Right hindlimb (tissue), 1 donor: Measurements from ENCODE around the gene CCDC97.

Experiments
- DNase-seq: peaks from one replicate; pipeline ENCODE4 v3.0.0-alpha.2; 2018

The CCDC97 gene

DNA sequence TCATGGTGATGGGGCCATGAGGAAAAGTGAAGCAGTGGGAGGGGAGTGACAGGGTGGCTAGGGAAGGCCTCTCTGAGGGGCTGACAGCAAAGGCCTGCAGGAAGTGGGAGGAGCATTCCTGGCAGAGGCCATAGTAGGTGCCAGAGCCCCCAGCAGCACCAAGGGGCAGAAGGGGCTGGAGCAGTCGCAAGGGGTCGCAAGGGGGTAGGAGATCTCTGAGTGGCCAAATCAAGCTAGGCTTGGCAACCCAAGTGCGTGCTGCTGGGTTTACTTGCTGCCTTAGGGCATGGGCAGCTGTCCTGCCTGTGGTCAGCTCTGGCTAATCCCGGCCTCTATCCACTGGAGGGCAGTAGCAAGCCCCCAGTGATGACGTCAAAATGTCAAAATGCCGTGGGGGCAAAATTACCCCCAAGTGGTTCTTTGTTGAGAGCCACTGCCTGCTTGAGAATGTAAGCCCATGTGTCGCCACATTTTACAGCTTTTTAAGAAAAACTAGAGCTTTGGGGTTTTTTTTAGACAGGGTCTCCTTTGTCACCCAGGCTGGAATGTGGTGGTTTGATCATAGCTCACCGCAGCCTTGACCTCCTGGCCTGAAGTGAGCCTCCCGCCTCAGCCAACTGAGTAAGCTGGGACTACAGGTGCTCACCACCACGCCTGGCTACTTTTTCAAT is 11.8 kb downstream of the CCDC97 start:
- DNase-seq, result peak; percentile 64

DNA sequence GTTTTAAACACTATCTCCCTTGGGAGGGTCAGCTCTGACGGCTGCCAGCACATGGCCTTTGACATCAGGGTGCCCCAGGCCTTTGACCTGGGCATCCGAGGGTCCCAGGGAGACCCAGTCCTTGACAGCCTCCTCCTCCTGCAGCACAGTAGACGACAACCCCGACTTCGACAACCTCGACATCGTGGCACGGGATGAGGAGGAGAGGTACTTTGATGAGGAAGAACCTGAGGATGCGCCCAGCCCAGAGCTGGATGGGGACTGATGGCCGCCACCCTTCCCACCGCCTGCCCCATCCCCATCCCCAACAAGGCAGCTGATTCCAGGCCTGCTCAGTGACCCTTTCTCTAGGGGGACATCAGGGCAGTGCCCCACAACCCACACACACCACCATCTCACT is 12.5 kb downstream of the CCDC97 start:
- DNase-seq, result no peak

DNA sequence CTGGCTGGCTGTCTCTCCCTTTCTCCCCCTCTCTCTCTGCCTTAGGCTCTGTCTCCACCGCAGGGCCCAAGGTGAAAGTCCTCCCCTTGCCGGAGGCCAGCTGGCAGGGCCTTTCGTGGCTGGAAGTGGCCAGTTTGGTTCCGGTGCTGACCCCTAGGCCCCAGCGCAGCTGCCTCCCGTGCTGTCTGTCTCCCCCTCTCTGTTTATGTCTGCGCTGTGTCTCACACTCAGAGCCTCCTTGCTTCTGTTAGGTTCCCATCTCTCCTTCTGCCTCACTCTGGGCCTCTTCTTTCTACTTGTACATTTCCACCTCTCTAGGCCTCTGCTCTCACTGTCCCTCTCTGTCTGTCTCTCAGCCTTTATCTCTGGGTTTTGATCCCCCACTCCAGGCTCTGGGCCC is 13.1 kb downstream of the CCDC97 start:
- DNase-seq, result no peak

DNA sequence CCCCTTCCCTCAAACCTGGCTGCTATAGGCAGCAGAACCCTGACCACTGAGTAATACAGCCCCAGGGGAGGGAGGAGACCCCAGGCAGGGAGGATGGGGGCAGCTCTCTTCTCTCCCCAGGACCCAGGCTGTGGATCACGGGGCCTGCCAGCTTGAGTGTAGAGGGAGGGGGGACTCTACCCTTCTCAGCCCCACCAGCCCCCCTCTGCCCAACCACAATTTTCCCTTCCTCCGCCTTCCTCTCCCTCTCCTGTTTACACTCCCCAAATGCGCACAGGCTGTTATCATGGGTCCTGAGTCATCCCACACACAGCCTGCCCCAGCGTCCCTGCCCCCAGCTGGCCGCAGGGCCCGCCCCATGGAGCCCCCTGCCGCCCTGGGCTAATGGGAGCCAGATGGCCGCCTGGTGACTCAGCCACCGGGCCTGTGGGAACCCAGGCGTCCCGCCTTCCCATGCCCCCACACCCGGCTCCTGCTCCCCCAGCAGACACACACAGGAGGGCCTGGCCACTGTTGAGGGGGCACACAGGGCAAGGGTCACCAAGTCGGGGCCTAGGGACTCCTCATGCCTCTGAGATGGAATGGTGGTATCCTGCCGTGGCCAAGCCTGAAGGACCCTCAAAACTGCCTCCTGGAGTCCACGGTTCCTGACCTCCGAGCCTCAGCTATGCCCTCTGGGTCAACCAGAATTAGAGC is 13.6 kb downstream of the CCDC97 start:
- peak; percentile 66 for DNase-seq

DNA sequence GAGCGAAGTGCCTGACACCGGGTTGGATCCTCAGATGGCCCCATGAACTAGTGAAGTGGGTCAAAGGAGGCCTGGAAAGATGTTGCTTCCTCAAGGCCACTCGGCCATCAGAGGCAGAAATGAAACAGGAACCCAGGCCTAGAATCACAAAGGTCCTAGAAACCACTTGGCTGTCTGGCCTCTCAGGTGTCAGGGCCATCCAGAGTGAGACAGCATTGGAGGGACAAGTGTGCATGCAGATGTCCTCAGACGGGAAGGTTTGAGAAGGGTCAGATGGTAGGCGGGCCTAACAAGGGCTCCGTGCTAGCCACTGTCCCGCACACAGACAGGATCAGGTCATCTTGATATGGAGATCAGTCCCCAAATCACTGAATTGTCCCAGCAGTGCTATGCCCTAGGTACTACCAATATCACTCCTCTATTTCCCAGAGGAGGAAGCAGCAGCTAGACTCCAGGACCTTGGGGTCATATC is 14.3 kb downstream of the CCDC97 start:
- no peak for DNase-seq

DNA sequence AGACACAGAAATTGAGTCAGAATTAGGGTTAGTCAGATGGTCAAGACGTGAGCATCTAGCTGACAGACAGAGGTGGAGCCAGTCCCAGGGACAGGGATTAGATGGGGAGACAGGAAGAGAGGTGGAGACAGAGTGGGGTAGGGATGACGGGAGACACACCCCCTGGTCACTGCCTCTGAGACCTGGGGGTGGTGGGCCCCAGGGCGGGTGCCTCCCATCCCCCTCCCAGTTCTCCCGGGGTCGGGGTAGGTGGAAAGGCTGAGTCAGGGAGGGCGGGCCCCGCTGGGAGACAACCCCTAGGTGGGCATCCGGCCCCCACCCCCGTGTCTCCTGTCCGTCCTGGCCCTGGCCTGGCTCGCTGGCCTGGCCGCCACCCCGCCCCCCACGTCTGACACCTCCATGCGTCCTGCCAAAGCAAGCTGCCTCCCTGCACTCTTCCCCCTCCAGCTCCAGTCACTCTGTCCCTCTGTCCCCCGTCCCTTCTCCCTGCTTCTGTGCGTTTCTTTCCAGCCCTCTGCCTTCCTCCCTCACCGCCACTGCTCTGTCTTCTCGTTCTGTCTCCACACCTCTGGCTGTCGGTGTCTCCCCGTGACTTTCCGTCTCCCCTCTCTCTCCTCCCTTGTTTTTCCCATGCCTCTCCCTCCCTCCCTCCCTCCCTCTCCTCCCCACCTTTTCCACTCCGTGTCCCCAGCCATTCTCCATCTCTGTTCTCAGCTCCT is 15.1 kb downstream of the CCDC97 start:
- DNase-seq, result peak; percentile 76

DNA sequence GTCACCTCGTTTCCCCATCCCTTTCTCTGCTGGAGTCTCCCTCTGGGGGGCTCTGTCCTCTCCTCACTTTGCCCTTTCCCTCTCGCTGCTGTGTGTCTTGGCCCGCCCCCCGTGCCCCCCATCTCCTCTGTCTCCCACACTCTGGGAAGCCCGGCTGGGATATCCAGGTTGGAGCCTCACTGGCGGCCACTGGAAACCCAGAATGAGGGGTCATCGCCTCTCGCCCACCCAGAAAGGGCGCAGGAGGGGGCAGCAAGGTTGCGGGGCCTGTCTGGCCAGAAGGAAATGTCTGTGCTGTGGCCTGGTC is 15.6 kb downstream of the CCDC97 start:
- DNase-seq, result no peak

DNA sequence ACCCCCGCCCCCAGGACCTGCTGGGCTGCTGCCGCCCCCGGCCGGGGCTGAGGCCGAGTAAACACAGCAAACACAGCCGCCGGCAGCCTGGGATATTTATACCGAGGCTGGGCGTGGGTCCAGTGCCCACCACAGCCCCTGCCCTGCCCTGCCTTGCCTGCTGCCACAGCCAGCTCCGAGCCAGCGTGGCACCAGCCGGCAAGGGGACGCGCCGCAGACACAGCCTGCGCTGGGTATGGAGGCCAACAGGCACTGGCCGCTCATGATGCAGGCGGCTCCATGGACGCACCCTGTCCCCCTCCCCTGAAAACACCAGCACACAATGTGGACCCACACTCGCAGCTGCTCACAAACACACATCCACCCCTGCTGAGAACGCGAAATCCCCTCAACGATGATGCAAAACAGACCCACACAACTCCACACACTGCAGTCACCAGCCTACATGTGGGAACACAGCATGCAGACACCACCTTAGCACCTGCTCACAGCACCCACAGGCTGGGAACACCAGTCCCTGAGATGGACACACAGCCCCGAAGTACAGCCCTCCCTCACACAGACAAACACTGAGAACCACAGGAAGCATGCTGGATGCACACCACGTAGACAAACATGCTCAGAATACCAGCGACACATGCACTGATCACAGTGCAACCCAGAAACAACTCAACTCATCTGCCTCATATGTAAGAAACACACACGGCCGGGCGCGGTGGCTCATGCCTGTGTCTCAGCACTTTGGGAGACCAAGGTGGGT is 16.2 kb downstream of the CCDC97 start:
- DNase-seq, result peak; percentile 77

DNA sequence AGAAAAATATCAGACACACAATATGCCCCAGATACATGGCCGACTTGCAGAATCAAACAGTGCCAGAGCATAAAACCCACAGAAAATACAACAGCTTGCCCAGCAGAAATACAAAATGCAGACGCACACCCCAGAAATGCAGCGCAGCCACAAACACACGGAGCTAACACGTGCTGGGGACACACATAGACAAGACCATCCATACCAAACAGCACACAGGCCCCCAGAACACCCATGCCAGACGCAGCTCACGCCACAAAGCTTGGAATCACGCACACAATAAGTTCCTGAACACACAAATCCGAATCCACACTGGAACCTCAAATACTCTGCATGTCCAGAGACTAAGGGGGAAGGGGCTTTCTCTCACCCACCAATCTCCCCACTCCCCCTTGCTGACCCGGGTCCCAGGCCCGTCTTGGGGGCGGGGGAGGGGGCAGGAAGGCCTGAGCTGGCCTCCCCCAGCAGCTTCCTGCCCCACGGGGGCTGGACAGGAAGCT is 17.2 kb downstream of the CCDC97 start:
- DNase-seq, result no peak

DNA sequence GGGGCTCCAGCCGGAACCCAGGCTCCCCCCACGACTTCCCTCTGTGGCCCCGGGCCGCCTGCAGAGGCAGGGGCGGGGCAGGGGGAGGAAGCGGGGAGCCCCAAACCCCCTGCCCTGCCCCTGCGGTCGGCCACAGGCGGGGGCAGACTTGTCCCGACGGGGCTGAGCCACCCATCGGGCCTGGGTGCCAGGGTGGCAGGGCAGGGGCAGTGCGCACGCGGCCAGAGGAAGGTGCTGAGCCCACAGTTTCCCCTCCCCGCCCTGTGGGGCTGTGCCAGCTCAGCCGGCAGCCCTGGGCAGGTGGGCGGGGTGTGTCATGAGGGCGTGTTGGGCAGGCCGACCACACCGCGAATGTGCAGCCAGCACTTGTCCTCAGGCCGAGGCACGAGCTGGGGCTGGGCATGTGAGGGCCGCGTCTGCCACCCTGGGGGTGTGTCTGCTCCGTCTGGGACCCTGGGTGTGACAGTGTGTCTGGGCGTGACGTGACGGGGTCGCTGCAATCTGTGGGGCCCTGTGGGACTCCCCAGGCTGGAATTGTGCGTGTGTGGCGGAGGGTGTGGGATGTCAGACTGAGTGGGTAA is 17.7 kb downstream of the CCDC97 start:
- peak; percentile 73 for DNase-seq

DNA sequence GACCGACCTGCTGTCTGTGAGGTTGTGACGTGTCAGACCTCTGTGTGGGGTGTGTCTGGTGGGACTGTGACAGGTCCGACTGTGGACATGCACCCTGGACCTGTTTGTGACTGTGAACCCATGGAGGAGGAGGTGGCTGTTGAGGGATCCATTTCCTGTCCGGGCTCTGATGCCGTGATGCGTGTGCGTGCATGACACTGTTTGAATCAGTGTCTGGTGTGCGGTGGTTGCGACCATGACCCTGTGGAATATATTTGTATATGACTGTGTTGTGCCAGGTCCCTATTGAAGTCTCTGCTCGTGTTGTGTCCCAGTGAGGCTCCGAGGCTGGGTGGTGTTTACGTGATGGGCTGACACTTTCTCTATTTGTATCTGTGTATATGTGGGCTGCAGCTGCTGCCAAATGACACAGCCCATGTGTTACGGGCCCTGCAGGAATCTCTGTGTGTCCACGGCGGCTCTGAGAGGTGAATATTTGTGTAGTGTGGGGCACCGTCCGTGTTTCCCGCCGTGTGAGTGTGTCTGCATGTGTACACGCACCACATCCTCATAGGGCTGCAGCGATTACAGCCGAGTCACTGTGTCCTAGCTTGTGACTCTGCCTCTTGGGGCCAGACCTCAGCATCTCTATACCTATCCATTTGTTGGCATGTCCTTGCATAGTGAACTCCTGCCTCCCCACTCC is 18.3 kb downstream of the CCDC97 start:
- DNase-seq, result no peak

DNA sequence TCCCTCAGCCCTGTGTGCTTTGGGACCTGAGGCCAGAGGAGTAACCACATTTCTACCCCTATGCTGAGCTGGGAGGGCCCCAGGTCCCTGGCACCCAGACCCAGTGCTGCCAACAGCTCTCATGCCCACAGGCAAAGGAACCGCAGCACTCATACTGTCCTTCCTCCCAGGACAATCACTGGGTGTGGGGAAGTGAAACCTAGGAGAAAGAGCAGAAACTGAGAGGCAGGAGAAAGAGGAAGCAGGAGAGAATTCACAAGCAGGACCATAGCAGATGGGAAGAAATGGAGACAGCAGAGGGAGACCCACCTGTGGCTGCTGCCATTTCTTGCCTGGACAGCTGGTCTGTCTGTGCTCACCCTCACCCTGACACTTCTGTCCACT is 18.9 kb downstream of the CCDC97 start:
- DNase-seq, result no peak

DNA sequence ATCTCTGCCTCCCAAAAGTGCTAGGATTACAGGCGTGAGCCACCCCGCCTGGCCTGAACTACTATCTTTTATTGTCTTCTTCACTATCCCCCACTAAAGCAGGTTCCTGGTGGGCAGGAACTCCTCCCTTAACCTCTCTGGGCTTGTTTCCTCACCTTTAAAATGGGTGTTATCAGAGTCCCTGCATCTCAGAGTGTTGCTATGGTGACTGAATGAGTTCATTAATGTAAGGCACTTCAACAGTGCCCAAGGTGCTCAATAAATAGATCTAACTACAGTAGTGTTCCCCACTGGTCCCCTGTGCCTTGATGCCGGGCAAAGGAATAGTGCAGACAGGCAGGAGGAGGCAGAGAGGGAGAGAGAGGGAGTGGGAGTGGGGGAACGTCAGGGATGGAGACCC is 20.5 kb downstream of the CCDC97 start:
- DNase-seq, result no peak

DNA sequence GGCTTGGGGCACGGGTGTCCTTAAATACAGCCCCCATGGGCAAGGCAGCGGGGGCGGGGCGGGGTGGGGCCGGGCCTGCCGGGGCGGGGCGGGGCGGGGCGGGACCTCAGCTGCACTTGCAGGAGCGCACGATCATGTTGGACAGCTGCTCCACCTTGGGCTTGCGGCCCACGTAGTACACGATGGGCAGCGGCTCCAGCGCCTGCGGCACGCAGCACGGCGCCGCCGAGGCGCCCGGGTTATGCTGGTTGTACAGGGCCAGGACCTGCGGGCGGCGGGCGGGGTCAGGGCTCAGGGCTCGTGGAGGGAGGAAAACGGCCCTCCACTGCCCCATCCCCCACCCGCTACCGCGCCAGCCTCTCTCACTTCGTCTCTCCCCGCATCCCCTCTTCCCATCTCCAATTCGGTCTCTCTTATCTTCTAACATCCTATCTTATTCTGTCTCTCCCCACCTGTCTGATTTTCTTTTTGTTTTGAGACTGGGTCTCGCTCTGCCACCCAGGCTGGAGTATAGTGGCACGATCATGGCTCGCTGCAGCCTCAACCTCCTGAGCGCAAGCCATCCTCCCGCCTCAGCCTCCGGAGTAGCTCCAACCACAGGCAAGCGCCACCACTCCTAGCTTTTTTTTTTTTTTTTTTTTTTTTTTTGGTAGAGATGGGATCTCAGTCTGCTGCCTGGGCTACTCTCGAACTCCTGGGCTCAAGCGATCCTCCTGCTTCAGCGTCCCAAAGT is 21.1 kb downstream of the CCDC97 start:
- DNase-seq, result peak; percentile 44

DNA sequence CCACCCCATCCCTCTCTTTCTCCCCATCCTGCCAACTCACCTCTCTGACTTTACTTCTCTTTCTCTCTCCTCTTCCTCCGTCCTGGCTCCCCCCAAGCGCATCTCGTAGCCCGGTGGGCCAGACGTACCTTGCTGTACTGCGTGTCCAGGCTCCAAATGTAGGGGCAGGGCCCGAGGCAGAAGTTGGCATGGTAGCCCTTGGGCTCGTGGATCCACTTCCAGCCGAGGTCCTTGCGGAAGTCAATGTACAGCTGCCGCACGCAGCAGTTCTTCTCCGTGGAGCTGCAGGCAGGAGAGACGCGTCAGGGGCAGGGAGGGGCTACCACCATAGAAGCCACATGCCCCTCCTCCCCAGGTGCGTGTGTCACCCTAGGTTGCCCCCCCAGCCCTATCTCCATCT is 22.0 kb downstream of the CCDC97 start:
- no peak for DNase-seq

DNA sequence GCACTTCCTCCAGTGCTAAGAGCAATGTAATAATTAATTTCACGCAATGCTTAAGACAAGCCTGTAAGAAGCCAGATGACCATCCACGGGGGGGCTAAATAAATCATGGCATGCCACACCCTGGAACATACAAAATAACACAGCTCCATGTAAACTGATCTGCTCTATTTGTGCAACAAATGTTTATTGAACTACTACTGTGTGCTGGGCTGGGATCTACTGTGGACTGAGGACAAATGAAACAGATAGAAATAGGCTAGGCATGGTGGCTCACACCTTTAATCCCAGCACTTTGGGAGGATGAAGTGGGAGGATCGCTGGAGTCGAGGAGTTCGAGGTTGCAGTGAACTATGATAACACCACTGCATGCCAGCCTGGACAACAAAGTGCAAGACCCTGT is 22.5 kb downstream of the CCDC97 start:
- no peak for DNase-seq

DNA sequence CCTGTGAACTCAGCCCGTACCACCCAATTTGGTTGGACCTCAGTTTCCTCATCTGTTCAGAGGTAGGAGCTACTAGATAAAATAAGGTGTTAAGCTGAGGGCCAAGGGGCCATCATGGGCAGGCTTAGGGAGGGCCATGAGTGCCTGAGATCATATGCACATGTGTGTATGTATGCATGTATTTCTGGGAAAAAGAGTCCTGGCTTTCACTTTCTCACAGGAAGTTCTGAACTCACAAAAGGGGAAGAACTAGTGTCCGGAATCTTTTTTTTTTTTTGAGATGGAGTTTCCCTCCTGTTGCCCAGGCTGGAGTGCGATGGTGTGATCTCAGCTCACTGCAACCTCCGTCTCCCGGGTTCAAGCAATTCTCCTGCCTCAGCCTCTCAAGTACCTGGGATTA is 24.8 kb downstream of the CCDC97 start:
- DNase-seq, result no peak

DNA sequence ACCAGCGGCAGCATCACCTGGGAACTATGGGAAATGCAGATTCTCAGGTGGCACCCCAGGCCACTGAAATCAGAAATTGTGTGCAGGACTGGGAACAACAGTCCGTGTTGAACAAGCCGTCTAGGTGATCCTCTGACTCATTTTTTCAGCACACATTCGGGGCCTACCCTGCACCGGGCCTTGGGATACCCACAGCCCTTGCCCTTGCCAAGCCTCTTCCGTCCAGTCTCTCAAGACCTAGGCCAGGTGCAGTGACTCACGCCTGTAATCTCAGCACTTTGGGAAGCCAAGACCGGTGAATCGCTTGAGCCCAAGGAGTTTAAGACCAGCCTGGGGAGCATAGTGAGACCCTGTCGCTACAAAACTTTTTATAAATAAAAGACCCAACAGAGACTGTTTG is 25.5 kb downstream of the CCDC97 start:
- no peak for DNase-seq

DNA sequence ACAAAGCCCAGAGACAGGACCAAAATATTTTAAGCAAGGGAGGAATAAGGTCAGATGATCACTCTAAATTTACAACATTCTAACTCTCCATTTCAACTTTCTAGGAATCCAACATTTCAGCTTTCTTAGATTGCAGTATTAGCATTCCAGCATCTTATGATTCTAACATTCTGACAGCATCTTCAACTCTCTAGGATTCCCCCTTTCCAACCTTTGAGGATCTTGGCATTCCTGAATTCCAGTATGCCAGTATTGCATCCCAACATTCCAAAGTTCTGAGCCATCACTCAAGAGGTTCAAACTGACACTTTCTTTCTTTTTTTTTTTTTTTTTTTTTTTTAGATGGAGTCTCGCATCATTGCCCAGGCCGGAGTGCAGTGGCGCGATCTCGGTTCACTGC is 30.0 kb downstream of the CCDC97 start:
- DNase-seq, result no peak

DNA sequence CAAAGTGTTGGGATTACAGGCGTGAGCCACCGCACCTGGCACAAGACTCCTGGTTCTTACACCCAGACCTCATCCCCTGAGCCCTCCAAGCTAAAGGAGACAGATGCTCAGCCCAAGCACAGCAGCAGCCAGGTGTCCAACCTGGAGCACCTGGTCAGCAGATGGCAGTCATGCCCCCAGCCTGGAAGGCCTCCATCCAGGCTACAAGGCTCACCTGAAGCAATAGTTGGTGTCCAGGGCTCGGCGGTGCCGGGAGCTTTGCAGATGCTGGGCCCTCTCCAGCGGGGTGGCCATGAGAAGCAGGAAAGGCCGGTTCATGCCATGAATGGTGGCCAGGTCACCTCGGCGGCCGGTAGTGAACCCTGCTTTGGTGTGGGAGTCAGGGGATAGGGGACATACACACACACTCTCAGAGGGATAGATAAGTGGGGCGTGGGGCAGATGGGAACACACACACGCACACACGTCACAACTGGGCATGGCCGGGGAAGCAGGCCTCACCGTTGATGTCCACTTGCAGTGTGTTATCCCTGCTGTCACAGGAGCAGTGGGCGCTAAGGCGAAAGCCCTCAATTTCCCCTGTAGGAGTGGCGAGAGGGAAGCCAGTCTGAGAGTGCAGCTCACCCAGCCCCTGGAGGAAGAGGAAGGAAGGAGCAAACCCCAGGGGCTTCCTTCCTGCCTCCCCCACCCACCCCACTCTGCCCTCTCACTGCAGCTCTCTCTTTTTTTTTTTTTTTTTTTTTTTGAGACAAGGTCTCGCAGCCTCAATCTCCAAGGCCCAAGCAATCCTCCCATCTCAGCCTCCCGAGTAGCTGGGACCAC is 31.9 kb downstream of the CCDC97 start:
- DNase-seq, result no peak

DNA sequence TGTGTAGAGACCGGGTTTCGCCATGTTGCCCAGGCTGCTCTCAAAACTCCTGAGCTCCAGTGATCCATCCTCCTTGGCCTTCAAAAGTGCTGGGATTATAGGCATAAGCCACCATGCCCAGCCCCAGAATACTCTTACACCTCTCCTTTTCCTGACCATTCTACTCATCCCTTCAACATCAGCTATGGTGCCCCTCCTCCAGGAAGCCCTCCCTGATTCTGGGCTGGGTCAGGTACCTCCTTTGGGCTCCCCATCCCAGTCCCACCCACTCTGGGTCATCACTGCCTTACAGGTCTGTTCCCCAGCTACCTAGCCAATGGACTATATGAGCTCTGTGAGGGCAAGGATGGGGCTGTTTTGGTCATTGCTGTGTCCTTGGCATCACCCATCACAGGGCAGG is 34.2 kb downstream of the CCDC97 start:
- no peak for DNase-seq
